ENCODE measurements around the gene ATP1B3.

Gene ATP1B3

DNA sequence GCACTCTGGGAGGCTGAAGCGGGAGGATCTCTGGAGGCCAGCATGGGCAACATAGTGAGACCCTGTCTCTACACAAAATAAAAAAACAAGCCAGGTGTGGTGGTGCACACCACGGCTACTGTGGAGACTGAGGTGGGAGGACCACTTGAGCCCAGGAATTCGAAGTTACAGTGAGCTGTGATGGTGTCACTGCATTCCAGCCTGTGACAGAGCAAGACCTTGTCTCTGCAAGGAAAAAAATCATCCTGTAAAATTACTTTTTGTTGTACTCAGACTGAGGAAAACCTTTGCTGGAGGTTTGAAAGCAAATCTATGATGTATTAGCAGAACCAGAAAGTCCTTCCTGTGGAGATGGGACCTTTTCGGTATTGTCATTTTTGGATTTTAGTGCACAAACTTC, 63.3 kb downstream of the ATP1B3 start:
- TF ChIP-seq, protein P1, sequence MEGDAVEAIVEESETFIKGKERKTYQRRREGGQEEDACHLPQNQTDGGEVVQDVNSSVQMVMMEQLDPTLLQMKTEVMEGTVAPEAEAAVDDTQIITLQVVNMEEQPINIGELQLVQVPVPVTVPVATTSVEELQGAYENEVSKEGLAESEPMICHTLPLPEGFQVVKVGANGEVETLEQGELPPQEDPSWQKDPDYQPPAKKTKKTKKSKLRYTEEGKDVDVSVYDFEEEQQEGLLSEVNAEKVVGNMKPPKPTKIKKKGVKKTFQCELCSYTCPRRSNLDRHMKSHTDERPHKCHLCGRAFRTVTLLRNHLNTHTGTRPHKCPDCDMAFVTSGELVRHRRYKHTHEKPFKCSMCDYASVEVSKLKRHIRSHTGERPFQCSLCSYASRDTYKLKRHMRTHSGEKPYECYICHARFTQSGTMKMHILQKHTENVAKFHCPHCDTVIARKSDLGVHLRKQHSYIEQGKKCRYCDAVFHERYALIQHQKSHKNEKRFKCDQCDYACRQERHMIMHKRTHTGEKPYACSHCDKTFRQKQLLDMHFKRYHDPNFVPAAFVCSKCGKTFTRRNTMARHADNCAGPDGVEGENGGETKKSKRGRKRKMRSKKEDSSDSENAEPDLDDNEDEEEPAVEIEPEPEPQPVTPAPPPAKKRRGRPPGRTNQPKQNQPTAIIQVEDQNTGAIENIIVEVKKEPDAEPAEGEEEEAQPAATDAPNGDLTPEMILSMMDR (IDR thresholded peaks at IDR 0.05; ENCODE audit: extremely low read depth, missing control alignments), result no peak
- DNase-seq (ENCODE audit: low spot score), result no peak

DNA sequence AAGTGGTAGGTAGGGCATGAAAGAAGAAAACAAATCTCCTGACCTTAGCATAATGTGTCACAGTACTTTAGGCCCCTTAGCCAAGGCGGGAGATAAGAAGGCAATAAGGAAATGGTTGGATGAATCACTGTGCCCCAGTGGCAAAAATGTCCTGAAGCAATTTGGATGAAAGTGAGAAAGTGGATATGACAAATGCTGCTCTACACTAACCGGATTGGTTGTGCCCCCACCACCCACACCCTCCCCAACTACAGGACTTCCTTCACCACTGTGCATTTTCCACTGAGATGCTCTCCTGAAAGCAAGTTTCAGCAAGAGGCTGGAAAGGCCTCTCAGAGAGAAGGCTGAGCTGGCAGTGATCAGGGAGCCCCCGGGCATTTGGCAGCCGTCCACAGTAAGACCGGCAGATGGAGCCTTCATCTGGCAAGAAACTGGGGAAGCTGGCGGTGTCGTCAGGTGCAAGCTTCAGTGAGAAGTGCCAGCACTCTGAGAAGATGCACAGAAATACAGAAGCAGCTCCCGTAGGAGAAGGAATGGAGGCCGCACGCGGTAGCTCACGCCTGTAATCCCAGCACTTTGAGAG, 63.8 kb downstream of the ATP1B3 start:
- TF ChIP-seq, protein P1 (IDR thresholded peaks at IDR 0.05; ENCODE audit: extremely low read depth, missing control alignments), result no peak
- no peak for DNase-seq (ENCODE audit: low spot score)

DNA sequence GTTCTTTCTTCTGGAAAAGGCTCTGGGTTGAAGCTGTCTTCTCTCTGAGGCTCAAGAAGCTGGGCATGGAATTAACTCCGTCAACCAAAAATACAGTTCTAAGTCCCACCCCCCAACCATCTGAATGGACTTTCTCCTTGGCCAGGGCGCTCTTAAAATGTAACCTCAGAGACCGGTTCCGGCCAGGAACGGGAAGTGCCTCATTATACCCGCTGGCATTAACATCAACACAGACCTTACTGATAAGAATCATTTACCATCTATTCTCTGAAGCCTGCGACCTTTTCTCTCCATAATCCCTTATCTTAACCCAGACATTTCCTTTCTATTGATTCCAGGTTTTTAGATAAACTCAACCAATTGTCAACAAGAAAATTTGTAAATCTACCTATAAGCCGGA, 64.7 kb downstream of the ATP1B3 start:
- DNase-seq (ENCODE audit: low spot score), result no peak
- TF ChIP-seq, protein P1 (IDR thresholded peaks at IDR 0.05; ENCODE audit: extremely low read depth, missing control alignments), result no peak

DNA sequence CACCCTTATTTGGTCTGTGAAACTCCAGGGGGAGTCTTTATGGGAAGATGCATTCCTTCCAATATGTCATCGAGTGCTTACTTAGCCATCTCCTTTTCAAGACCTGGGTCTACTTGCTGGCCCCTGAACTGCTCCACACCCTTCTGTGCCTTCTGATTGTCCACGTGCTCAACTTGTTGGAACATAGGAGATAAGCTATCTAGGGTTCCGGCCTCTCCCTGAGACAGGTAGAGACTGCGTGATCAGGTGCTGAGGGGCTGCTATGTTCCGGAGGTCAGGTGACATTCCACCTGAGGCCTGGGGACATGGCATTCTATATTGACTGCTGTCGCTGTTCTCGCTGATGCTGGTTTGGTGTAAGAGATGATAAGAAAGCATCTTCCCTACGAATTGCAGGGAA, 65.6 kb downstream of the ATP1B3 start:
- no peak for DNase-seq (ENCODE audit: low spot score)
- TF ChIP-seq, protein P1 (IDR thresholded peaks at IDR 0.05; ENCODE audit: extremely low read depth, missing control alignments), result no peak

DNA sequence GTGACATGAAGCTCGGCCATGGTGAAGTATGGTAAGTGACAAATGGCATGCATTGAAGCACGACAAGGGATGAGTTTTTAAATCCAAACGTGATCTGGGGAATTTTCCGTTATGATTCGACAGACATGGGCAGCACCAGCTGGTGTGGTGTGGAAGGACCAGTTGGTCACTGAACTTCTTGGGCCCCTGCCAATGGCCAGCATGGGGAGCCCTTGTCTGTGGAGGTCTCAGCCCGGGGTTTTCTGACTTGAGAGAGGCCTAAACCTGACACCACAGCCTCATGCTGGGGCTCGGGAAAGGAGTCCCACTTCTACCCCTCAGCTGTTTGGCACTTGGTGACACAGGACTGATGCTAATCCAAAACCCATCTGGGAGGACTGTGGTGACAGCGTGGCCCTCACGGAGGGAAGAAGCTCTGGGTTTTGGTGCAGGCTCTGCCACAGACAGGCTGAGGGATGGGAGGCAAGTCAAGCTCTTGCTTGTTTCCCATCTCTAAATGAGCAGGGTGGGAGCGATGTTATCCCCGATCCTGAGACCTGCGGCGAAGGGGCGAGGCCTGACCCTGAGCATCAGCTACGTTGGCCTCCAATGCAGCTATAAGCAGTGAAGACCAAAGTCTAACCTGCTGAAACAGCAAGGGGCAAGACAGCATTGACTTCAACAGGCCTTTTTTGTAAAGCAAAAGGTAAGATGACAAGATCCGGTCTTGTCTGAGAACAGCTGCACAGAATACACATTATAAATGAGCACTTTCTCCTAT, 69.5 kb downstream of the ATP1B3 start:
- TF ChIP-seq, protein P1 (IDR thresholded peaks at IDR 0.05; ENCODE audit: extremely low read depth, missing control alignments), result no peak
- DNase-seq (ENCODE audit: low spot score), result no peak

DNA sequence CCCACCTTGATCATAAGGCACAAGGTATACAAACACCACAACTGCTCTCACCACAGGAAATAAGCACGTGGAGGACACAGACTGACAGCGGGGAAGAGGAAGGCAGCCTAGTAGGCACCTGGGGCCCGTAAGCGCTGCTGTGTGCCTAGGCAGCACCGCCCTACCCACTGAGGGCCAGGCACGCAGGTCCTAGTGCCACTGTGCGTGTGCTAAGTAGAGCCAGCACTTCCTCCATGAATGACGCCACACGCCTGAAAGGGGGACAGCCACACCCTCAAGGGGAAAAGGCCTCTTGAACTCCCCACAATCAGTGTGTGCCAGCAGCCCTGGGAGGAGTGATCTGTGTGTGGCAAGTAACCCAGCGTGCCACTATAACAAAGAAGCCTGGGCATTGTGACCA, 73.0 kb downstream of the ATP1B3 start:
- DNase-seq (ENCODE audit: low spot score), result no peak

DNA sequence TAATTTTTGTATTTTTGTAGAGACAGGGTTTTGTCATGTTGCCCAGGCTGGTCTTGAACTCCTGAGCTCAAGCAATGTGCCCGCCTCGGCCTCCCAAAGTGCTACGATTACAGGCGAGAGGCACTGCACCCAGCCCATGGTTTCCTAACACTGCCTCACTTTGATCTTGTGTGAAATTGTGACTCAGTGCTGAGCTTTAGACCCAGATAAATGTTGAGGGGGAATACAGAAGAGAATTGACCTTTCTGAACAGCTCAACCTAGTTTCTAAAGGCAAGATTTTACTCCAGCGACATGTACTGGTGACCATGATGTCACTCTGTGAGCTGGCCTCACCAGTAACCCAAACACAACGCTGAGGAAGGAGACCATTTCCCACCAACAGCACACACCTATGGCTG, 73.5 kb downstream of the ATP1B3 start:
- TF ChIP-seq, protein P1 (IDR thresholded peaks at IDR 0.05; ENCODE audit: extremely low read depth, missing control alignments), result no peak
- no peak for DNase-seq (ENCODE audit: low spot score)

More for the DNA sequence above, 73.0 kb downstream of the ATP1B3 start:
- TF ChIP-seq, protein P1 (IDR thresholded peaks at IDR 0.05; ENCODE audit: extremely low read depth, missing control alignments), result no peak

Data from GM20000 (cell line).